ENCODE measurements around the gene CHST11. TPM values are rescaled to one million over a fixed set of nuclear protein-coding genes. Genes with fewer than 3 reads are reported as not detected.

The CHST11 gene
- total RNA-seq, 1 donor from 2014 or later, result 11.4 TPM

- no peaks in the 10 kb centered on the region for H3K27me3 Mint-ChIP-seq
- no peak overlapping the region for H3K27ac Mint-ChIP-seq
- H3K36me3 Mint-ChIP-seq (ENCODE audit: insufficient read depth), result peaks cover 2% of the 10 kb centered on the region
- peaks cover 3% of the 10 kb centered on the region for H3K4me1 Mint-ChIP-seq (ENCODE audit: low read depth)
- peaks cover 8% of the 10 kb centered on the region for H3K9me3 Mint-ChIP-seq (ENCODE audit: low read depth)
- TF ChIP-seq CTCF (IDR thresholded peaks at IDR 0.05; ENCODE audit: unreplicated experiment), result no peak
- no peak for DNase-seq (ENCODE audit: low spot score, unreplicated experiment)
- no peak overlapping the region for H3K4me3 Mint-ChIP-seq (ENCODE audit: low read depth)
Observed at GRCh38 chr12:104566244-104566993, 109.7 kb downstream of the CHST11 start.

- Mint-ChIP-seq H3K4me3 (ENCODE audit: low read depth) (no peak overlapping the region), H3K36me3 (ENCODE audit: insufficient read depth) (peaks cover 3% of the 10 kb centered on the region), H3K4me1 (ENCODE audit: low read depth) (peaks cover 3% of the 10 kb centered on the region), H3K27ac (no peak overlapping the region), H3K9me3 (ENCODE audit: low read depth) (peaks cover 8% of the 10 kb centered on the region), H3K27me3 (no peaks in the 10 kb centered on the region)
- TF ChIP-seq CTCF (IDR thresholded peaks at IDR 0.05; ENCODE audit: unreplicated experiment), result no peak
- DNase-seq (ENCODE audit: low spot score, unreplicated experiment), result no peak
Observed at GRCh38 chr12:104567832-104568486, 111.2 kb downstream of the CHST11 start.

GRCh38 chr12:104568487-104568868 is 111.7 kb downstream of the CHST11 start:
- peaks cover 3% of the 10 kb centered on the region for H3K4me1 Mint-ChIP-seq (ENCODE audit: low read depth)
- peaks cover 3% of the 10 kb centered on the region for H3K36me3 Mint-ChIP-seq (ENCODE audit: insufficient read depth)
- H3K9me3 Mint-ChIP-seq (ENCODE audit: low read depth), result peaks cover 7% of the 10 kb centered on the region
- no peak overlapping the region for H3K4me3 Mint-ChIP-seq (ENCODE audit: low read depth)
- no peaks in the 10 kb centered on the region for H3K27me3 Mint-ChIP-seq
- DNase-seq (ENCODE audit: low spot score, unreplicated experiment), result no peak
- TF ChIP-seq CTCF (IDR thresholded peaks at IDR 0.05; ENCODE audit: unreplicated experiment), result no peak
- H3K27ac Mint-ChIP-seq, result no peak overlapping the region

GRCh38 chr12:104568935-104569334 is 112.2 kb downstream of the CHST11 start:
- no peak for TF ChIP-seq CTCF (IDR thresholded peaks at IDR 0.05; ENCODE audit: unreplicated experiment)
- peaks cover 3% of the 10 kb centered on the region for H3K4me1 Mint-ChIP-seq (ENCODE audit: low read depth)
- DNase-seq (ENCODE audit: low spot score, unreplicated experiment), result no peak
- H3K4me3 Mint-ChIP-seq (ENCODE audit: low read depth), result no peak overlapping the region
- no peak overlapping the region for H3K27ac Mint-ChIP-seq
- H3K36me3 Mint-ChIP-seq (ENCODE audit: insufficient read depth), result peaks cover 1% of the 10 kb centered on the region
- H3K9me3 Mint-ChIP-seq (ENCODE audit: low read depth), result peaks cover 3% of the 10 kb centered on the region
- H3K27me3 Mint-ChIP-seq, result no peaks in the 10 kb centered on the region

- no peak overlapping the region for H3K27ac Mint-ChIP-seq
- no peak for DNase-seq (ENCODE audit: low spot score, unreplicated experiment)
- no peak overlapping the region for H3K4me3 Mint-ChIP-seq (ENCODE audit: low read depth)
- H3K27me3 Mint-ChIP-seq, result no peaks in the 10 kb centered on the region
- TF ChIP-seq CTCF (IDR thresholded peaks at IDR 0.05; ENCODE audit: unreplicated experiment), result no peak
- H3K9me3 Mint-ChIP-seq (ENCODE audit: low read depth), result peaks cover 1% of the 10 kb centered on the region
- H3K4me1 Mint-ChIP-seq (ENCODE audit: low read depth), result peaks cover 3% of the 10 kb centered on the region
- H3K36me3 Mint-ChIP-seq (ENCODE audit: insufficient read depth), result peaks cover 1% of the 10 kb centered on the region
Observed at GRCh38 chr12:104569346-104570173, 112.8 kb downstream of the CHST11 start.
